Measurements from ENCODE around the gene PARD3.

Gene PARD3

GRCh38 chr10:34558093-34558583 is 257.0 kb downstream of the PARD3 start:
- Mint-ChIP-seq H3K27ac (no peak overlapping the region), H3K36me3 (no peaks in the 10 kb centered on the region), H3K9me3 (no peaks in the 10 kb centered on the region), H3K4me1 (no peaks in the 10 kb centered on the region), H3K27me3 (no peaks in the 10 kb centered on the region), H3K4me3 (no peak overlapping the region)

GRCh38 chr10:34557173-34557572 is 257.9 kb downstream of the PARD3 start:
- Mint-ChIP-seq H3K4me3 (no peak overlapping the region), H3K27me3 (no peaks in the 10 kb centered on the region), H3K9me3 (no peaks in the 10 kb centered on the region), H3K36me3 (no peaks in the 10 kb centered on the region), H3K27ac (no peak overlapping the region), H3K4me1 (no peaks in the 10 kb centered on the region)

- no peaks in the 10 kb centered on the region for H3K4me1 Mint-ChIP-seq
- no peak overlapping the region for H3K4me3 Mint-ChIP-seq
- H3K9me3 Mint-ChIP-seq = no peaks in the 10 kb centered on the region
- no peaks in the 10 kb centered on the region for H3K36me3 Mint-ChIP-seq
- H3K27me3 Mint-ChIP-seq = no peaks in the 10 kb centered on the region
- no peak overlapping the region for H3K27ac Mint-ChIP-seq
Measured at GRCh38 chr10:34555653-34556052, 259.4 kb downstream of the PARD3 start.

GRCh38 chr10:34553747-34554146 is 261.3 kb downstream of the PARD3 start:
- no peaks in the 10 kb centered on the region for H3K4me1 Mint-ChIP-seq
- H3K9me3 Mint-ChIP-seq = no peaks in the 10 kb centered on the region
- no peaks in the 10 kb centered on the region for H3K27me3 Mint-ChIP-seq
- H3K36me3 Mint-ChIP-seq = no peaks in the 10 kb centered on the region
- H3K27ac Mint-ChIP-seq = no peak overlapping the region
- H3K4me3 Mint-ChIP-seq = no peak overlapping the region

GRCh38 chr10:34551295-34551694 is 263.8 kb downstream of the PARD3 start:
- Mint-ChIP-seq H3K27me3 (no peaks in the 10 kb centered on the region), H3K27ac (no peak overlapping the region), H3K4me1 (no peaks in the 10 kb centered on the region), H3K4me3 (no peak overlapping the region), H3K36me3 (no peaks in the 10 kb centered on the region), H3K9me3 (no peaks in the 10 kb centered on the region)

GRCh38 chr10:34549953-34550352 is 265.1 kb downstream of the PARD3 start:
- no peaks in the 10 kb centered on the region for H3K4me1 Mint-ChIP-seq
- H3K4me3 Mint-ChIP-seq = no peak overlapping the region
- no peaks in the 10 kb centered on the region for H3K9me3 Mint-ChIP-seq
- H3K27me3 Mint-ChIP-seq = no peaks in the 10 kb centered on the region
- no peaks in the 10 kb centered on the region for H3K36me3 Mint-ChIP-seq
- no peak overlapping the region for H3K27ac Mint-ChIP-seq

- Mint-ChIP-seq H3K9me3 (no peaks in the 10 kb centered on the region), H3K27me3 (no peaks in the 10 kb centered on the region), H3K27ac (no peak overlapping the region), H3K4me3 (no peak overlapping the region), H3K36me3 (no peaks in the 10 kb centered on the region), H3K4me1 (no peaks in the 10 kb centered on the region)
Measured at GRCh38 chr10:34549001-34549400, 266.1 kb downstream of the PARD3 start.

GRCh38 chr10:34548466-34548865 is 266.6 kb downstream of the PARD3 start:
- Mint-ChIP-seq H3K36me3 (no peaks in the 10 kb centered on the region), H3K4me3 (no peak overlapping the region), H3K27ac (no peak overlapping the region), H3K4me1 (no peaks in the 10 kb centered on the region), H3K27me3 (no peaks in the 10 kb centered on the region), H3K9me3 (no peaks in the 10 kb centered on the region)

GRCh38 chr10:34547695-34548094 is 267.4 kb downstream of the PARD3 start:
- Mint-ChIP-seq H3K4me1 (no peaks in the 10 kb centered on the region), H3K27ac (no peak overlapping the region), H3K4me3 (no peak overlapping the region), H3K36me3 (no peaks in the 10 kb centered on the region), H3K9me3 (no peaks in the 10 kb centered on the region), H3K27me3 (no peaks in the 10 kb centered on the region)

GRCh38 chr10:34547291-34547690 is 267.8 kb downstream of the PARD3 start:
- Mint-ChIP-seq H3K4me1 (no peaks in the 10 kb centered on the region), H3K36me3 (no peaks in the 10 kb centered on the region), H3K4me3 (no peak overlapping the region), H3K27me3 (no peaks in the 10 kb centered on the region), H3K27ac (no peak overlapping the region), H3K9me3 (no peaks in the 10 kb centered on the region)

- no peak overlapping the region for H3K27ac Mint-ChIP-seq
- H3K36me3 Mint-ChIP-seq = no peaks in the 10 kb centered on the region
- no peaks in the 10 kb centered on the region for H3K4me1 Mint-ChIP-seq
- H3K27me3 Mint-ChIP-seq = peaks cover 2% of the 10 kb centered on the region
- H3K4me3 Mint-ChIP-seq = no peak overlapping the region
- no peaks in the 10 kb centered on the region for H3K9me3 Mint-ChIP-seq
Measured at GRCh38 chr10:34544400-34544799, 270.7 kb downstream of the PARD3 start.

- no peak overlapping the region for H3K27ac Mint-ChIP-seq
- no peaks in the 10 kb centered on the region for H3K36me3 Mint-ChIP-seq
- no peaks in the 10 kb centered on the region for H3K4me1 Mint-ChIP-seq
- H3K27me3 Mint-ChIP-seq = peaks cover 2% of the 10 kb centered on the region
- no peak overlapping the region for H3K4me3 Mint-ChIP-seq
- H3K9me3 Mint-ChIP-seq = no peaks in the 10 kb centered on the region
Measured at GRCh38 chr10:34543716-34544115, 271.4 kb downstream of the PARD3 start.

- no peak overlapping the region for H3K27ac Mint-ChIP-seq
- H3K36me3 Mint-ChIP-seq = no peaks in the 10 kb centered on the region
- H3K4me1 Mint-ChIP-seq = no peaks in the 10 kb centered on the region
- peaks cover 2% of the 10 kb centered on the region for H3K27me3 Mint-ChIP-seq
- no peak overlapping the region for H3K4me3 Mint-ChIP-seq
- H3K9me3 Mint-ChIP-seq = no peaks in the 10 kb centered on the region
Measured at GRCh38 chr10:34540492-34540891, 274.6 kb downstream of the PARD3 start.

GRCh38 chr10:34539533-34540315 is 275.4 kb downstream of the PARD3 start:
- Mint-ChIP-seq H3K36me3 (no peaks in the 10 kb centered on the region), H3K4me3 (no peak overlapping the region), H3K9me3 (no peaks in the 10 kb centered on the region), H3K4me1 (no peaks in the 10 kb centered on the region), H3K27ac (no peak overlapping the region), H3K27me3 (peaks cover 5% of the 10 kb centered on the region)

- Mint-ChIP-seq H3K27me3 (peaks cover 5% of the 10 kb centered on the region), H3K36me3 (no peaks in the 10 kb centered on the region), H3K4me1 (no peaks in the 10 kb centered on the region), H3K9me3 (no peaks in the 10 kb centered on the region), H3K4me3 (no peak overlapping the region), H3K27ac (no peak overlapping the region)
Measured at GRCh38 chr10:34538281-34538829, 276.7 kb downstream of the PARD3 start.

- no peak overlapping the region for H3K4me3 Mint-ChIP-seq
- no peaks in the 10 kb centered on the region for H3K4me1 Mint-ChIP-seq
- no peaks in the 10 kb centered on the region for H3K9me3 Mint-ChIP-seq
- H3K27ac Mint-ChIP-seq = no peak overlapping the region
- H3K36me3 Mint-ChIP-seq = no peaks in the 10 kb centered on the region
- peaks cover 5% of the 10 kb centered on the region for H3K27me3 Mint-ChIP-seq
Measured at GRCh38 chr10:34537629-34538231, 277.4 kb downstream of the PARD3 start.
